Mucosa of rectum (tissue), 2 donors: ENCODE measurements around the gene C16orf95.
"Not testable (repeated sequence)": the region's sequence is repeated elsewhere in the genome, so short reads cannot be mapped to it uniquely, and the experiment has no call there.

Experiments
- H3K27ac ChIP-seq, 2 donors: one replicate each; pipeline ENCODE4 v1.7.0; 2013; ENCODE audit warnings: inconsistent platforms in 2 of 2, low read depth in 2 of 2, low read length in 2 of 2
- H3K27me3 ChIP-seq, 2 donors: one replicate each; pipeline ENCODE4 v1.7.0; 2013; ENCODE audit warnings: low read length in 2 of 2; ENCODE audit not compliant: control insufficient read depth in 2 of 2, insufficient read depth in 2 of 2
- H3K36me3 ChIP-seq, 2 donors: one replicate each; pipeline ENCODE4 v1.7.0; 2013; ENCODE audit warnings: low read length in 2 of 2; ENCODE audit not compliant: control insufficient read depth in 2 of 2, insufficient read depth in 2 of 2
- H3K4me1 ChIP-seq, 2 donors: one replicate each; pipeline ENCODE4 v1.7.0; 2013; ENCODE audit warnings: low read length in 2 of 2, mild to moderate bottlenecking in 1 of 2; ENCODE audit not compliant: control insufficient read depth in 2 of 2, insufficient read depth in 2 of 2
- H3K4me3 ChIP-seq, 2 donors: one replicate each; pipeline ENCODE4 v1.7.0; 2013; ENCODE audit warnings: low read length in 2 of 2
- H3K9ac ChIP-seq, 2 donors: one replicate each; pipeline ENCODE4 v1.7.0; 2013; ENCODE audit warnings: low read length in 2 of 2, low read depth in 1 of 2, mild to moderate bottlenecking in 1 of 2
- H3K9me3 ChIP-seq, 2 donors: one replicate each; pipeline ENCODE4 v1.7.0; 2013; ENCODE audit warnings: low read length in 2 of 2; ENCODE audit not compliant: control insufficient read depth in 2 of 2
- donor health status: healthy.
- donor health status: Normal muscosa, but diverticular disease.

C16orf95 gene, protein sequence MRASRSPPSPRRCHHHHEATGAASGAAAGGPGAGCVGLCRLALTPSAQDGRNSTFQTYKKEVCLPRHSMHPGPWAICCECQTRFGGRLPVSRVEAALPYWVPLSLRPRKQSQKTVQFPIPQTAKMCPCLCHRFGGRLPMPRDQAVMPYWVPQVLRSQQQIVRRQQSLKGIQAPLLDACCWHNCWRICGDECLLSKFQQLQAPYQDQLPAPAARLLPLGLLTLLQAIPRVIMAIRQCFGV

DNA sequence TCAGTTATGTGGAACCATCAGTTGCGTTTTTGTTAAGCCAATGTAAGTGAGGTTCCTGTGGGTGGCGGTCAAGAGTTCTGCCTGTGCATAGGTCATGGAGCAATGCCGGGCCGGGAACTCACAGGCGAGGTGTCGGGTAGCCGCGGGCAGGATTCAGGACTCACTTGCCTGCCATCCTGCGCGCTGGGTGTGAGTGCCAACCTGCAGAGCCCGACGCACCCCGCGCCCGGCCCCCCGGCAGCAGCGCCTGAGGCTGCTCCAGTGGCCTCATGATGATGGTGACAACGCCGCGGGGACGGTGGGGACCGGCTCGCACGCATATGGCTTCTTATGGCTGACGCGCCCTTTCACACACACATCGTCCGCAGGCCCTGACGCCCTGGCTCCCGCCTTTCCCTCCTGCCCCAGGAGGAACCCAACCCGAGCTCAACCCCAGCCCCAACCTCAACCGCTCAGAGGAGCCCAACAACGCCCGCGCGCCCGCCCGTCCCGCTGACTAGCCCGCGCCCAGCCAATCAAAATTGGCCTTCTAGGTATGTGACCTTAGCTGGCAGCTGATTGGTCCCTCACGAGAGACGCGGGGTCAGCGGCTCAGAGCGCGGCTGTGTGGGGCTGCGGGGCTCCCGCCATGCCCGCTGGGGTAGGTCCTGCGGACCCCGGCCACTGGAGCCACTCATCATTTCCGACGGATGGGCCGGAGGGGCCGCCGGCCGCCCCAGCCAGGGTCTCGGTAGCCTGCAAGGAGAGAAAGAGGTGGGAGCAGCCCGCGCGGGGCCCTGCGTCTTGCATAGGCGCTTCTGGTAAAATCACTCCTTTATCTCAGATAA, at the start of gene C16orf95:
C16orf95 (minus strand) TSS at position 470 of the 827 bp plus-strand sequence; CDS start at position 320, 150 bp downstream.
- Histone ChIP-seq H3K9me3 (no peaks in the 10 kb centered on the region), H3K4me1 (peaks cover 10 to 12% of the 10 kb centered on the region in 2 donors), H3K9ac (peak within 1 kb of the TSS; percentile 95), H3K27ac (peak within 1 kb of the TSS; percentile 91 to 96), H3K27me3 (no peaks in the 10 kb centered on the region), H3K4me3 (peak within 1 kb of the TSS; percentile 76 to 95), H3K36me3 (no peaks in the 10 kb centered on the region)

DNA sequence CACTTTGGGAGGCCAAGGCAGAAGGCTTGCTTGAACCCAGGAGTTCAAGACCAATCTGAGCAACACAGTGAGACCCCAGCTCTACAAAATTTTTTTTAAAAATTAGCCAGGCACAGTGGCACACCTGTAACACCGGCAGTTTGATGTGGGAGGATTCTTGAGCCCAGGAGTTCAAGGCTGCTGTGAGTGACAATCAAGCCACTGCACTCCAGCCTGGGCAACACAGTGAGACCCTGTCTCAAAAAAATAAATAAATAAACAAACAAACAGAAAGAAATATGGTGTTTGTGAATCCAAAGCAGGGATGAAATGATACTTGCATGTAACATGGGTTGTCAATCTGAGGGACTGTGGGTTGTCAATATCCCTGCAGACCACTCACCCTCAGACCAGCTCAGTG, 49.7 kb upstream of the C16orf95 start:
- H3K4me3 ChIP-seq: no peak overlapping the region
- no peaks in the 10 kb centered on the region for H3K9me3 ChIP-seq
- H3K36me3 ChIP-seq: peaks cover under 1 to 6% of the 10 kb centered on the region in 2 donors
- H3K27ac ChIP-seq: peak overlapping the region in 1 of 2 donors; percentile 12
- H3K4me1 ChIP-seq: peaks cover 19 to 23% of the 10 kb centered on the region in 2 donors
- H3K9ac ChIP-seq: no peak overlapping the region
- H3K27me3 ChIP-seq: no peaks in the 10 kb centered on the region

DNA sequence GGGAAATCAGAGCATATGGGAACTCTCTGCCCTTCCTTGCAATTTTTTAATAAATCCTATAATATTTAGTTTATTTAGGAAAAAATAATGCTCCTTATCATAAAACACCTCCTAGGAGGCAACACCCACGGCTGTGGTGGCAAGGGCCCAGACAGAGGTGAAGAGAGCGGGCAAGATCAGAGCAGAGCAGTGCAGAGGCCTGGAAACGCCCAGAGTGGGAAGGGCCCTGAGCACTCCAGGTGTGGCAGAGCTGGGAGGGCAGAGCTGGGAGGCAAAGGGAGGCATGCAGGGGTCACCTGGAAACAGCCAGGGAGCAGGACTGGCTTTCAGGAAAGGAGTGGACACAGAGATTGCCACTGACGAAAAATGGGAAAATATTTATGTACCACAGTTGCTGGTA, 49.1 kb upstream of the C16orf95 start:
- no peak overlapping the region for H3K4me3 ChIP-seq
- H3K27me3 ChIP-seq: no peaks in the 10 kb centered on the region
- H3K9me3 ChIP-seq: no peaks in the 10 kb centered on the region
- peaks cover 7 to 11% of the 10 kb centered on the region in 2 donors for H3K36me3 ChIP-seq
- peaks cover 19 to 23% of the 10 kb centered on the region in 2 donors for H3K4me1 ChIP-seq
- no peak overlapping the region for H3K9ac ChIP-seq
- peak overlapping the region in 1 of 2 donors; percentile 12 for H3K27ac ChIP-seq

GRCh38 chr16:87365021-87365713, 48.0 kb upstream of the C16orf95 start:
- Histone ChIP-seq H3K27ac (no peak overlapping the region), H3K4me3 (no peak overlapping the region), H3K9ac (no peak overlapping the region), H3K36me3 (peaks cover 18 to 20% of the 10 kb centered on the region in 2 donors), H3K27me3 (no peaks in the 10 kb centered on the region), H3K4me1 (peaks cover 19 to 23% of the 10 kb centered on the region in 2 donors), H3K9me3 (no peaks in the 10 kb centered on the region)

DNA sequence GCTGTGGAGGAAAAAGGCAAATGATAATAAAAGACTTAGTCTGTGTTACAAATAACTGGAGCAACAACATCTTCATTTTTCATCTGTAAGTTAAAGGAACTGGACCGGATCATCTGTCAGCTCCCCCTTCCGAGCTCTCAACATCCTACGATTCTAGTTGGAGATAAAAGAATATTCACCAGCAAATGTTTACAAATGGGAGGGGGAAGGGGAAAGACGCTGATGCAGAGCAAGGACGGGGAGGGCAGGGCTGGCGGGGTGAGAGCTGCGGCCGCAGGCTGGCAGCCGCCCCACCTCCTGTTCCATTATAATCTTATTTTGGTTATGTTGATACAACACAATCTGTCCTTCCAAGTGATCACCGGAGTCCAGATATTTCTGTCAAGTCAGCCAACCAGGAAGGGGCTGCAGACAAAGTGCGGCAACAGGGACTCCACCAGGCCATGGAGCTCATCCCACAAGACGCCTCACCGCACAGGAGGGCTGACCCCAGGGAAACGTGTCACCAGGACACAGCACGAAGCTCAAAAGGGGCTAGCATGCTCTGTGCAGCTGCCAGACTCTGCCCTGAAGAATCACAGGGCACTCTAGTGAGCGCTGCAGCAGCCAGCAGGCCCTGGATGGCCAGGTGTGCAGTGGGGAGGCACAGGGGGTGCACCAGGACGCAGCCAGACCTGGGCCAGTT, 46.7 kb upstream of the C16orf95 start:
- Histone ChIP-seq H3K9ac (no peak overlapping the region), H3K9me3 (no peaks in the 10 kb centered on the region), H3K4me1 (peaks cover 19 to 23% of the 10 kb centered on the region in 2 donors), H3K27ac (peak overlapping the region; percentile 13 to 36), H3K36me3 (peaks cover 29 to 33% of the 10 kb centered on the region in 2 donors), H3K27me3 (no peaks in the 10 kb centered on the region), H3K4me3 (no peak overlapping the region)

- H3K27me3 ChIP-seq, H3K9ac ChIP-seq, H3K4me3 ChIP-seq, H3K9me3 ChIP-seq, H3K27ac ChIP-seq: not testable (repeated sequence)
- Histone ChIP-seq H3K36me3 (peaks cover 38 to 42% of the 10 kb centered on the region in 2 donors), H3K4me1 (peaks cover 18 to 19% of the 10 kb centered on the region in 2 donors)
These were observed 45.8 kb upstream of the C16orf95 start for GRCh38 chr16:87362828-87363559.

- H3K4me1 ChIP-seq: peaks cover 18 to 19% of the 10 kb centered on the region in 2 donors
- no peak overlapping the region for H3K4me3 ChIP-seq
- no peaks in the 10 kb centered on the region for H3K27me3 ChIP-seq
- peaks cover 40 to 47% of the 10 kb centered on the region in 2 donors for H3K36me3 ChIP-seq
- H3K9me3 ChIP-seq: no peaks in the 10 kb centered on the region
- no peak overlapping the region for H3K27ac ChIP-seq
- H3K9ac ChIP-seq: no peak overlapping the region
These were observed 44.9 kb upstream of the C16orf95 start for GRCh38 chr16:87361916-87362619.

- Histone ChIP-seq H3K27me3 (no peaks in the 10 kb centered on the region), H3K9ac (no peak overlapping the region), H3K27ac (no peak overlapping the region), H3K9me3 (no peaks in the 10 kb centered on the region), H3K4me1 (peaks cover 10 to 11% of the 10 kb centered on the region in 2 donors), H3K36me3 (peaks cover 49% of the 10 kb centered on the region in 2 donors), H3K4me3 (no peak overlapping the region)
These were observed 43.8 kb upstream of the C16orf95 start for GRCh38 chr16:87360862-87361610.
